A673 (cell line): ENCODE data around the gene AP3D1.

Source experiments
- CTCF ChIP-seq: fragments of 300-800, 200-600 bp; sonication (generic); conservative IDR thresholded peaks from 2 replicates; pipeline ENCODE4 v1.5.1; 2017; ENCODE audit warnings: low read depth, mild to moderate bottlenecking, antibody characterized with exemption, low read length, moderate library complexity, mixed read lengths
- EZH2 ChIP-seq: fragments of 200-600 bp; sonication (generic); IDR thresholded peaks from 2 replicates; pipeline ENCODE4 v1.6.1; 2017; ENCODE audit warnings: borderline replicate concordance, low read depth, mild to moderate bottlenecking, mixed read lengths, antibody characterized with exemption, low read length; ENCODE audit not compliant: poor library complexity, severe bottlenecking

GRCh38 chr19:2111425-2111824 is 39.9 kb downstream of the AP3D1 start:
- no peak for TF ChIP-seq CTCF
- TF ChIP-seq EZH2: no peak
